Fibroblast of pulmonary artery (primary cell): ENCODE results near the gene CCDC50.

Experiments used
- DNase-seq: peaks from one replicate; pipeline ENCODE4 v3.0.0-alpha.2; 2010; ENCODE audit warnings: low read depth
- H3K4me3 ChIP-seq: replicated peaks from 2 replicates; pipeline ENCODE4 v1.5.1; 2011; ENCODE audit warnings: low read depth, mild to moderate bottlenecking, control low read depth, low read length, moderate library complexity
- CTCF ChIP-seq: IDR thresholded peaks from 2 replicates; pipeline ENCODE4 v1.5.1; 2011; ENCODE audit warnings: mild to moderate bottlenecking, control low read depth, low read length, inconsistent platforms; ENCODE audit errors: missing control alignments

The CCDC50 gene

GRCh38 chr3:191316876-191317603, 12.2 kb upstream of the CCDC50 start:
- no peak for TF ChIP-seq CTCF
- DNase-seq = no peak
- no peak overlapping the region for H3K4me3 ChIP-seq

- TF ChIP-seq CTCF = no peak
- no peak overlapping the region for H3K4me3 ChIP-seq
- DNase-seq = no peak
Measured at GRCh38 chr3:191320316-191320715, 8.9 kb upstream of the CCDC50 start.

- no peak for DNase-seq
- no peak for TF ChIP-seq CTCF
- no peak overlapping the region for H3K4me3 ChIP-seq
Measured at GRCh38 chr3:191321019-191321767, 8.0 kb upstream of the CCDC50 start.

- DNase-seq = no peak
- TF ChIP-seq CTCF = no peak
Measured at GRCh38 chr3:191324936-191325335, 4.3 kb upstream of the CCDC50 start.

GRCh38 chr3:191327526-191327925, 1.7 kb upstream of the CCDC50 start:
- no peak overlapping the region for H3K4me3 ChIP-seq
- no peak for TF ChIP-seq CTCF
- DNase-seq = no peak

More at GRCh38 chr3:191324936-191325335, 4.3 kb upstream of the CCDC50 start:
- no peak overlapping the region for H3K4me3 ChIP-seq

GRCh38 chr3:191328383-191328961, 722 bp upstream of the CCDC50 start:
- peak overlapping the region; percentile 76 for H3K4me3 ChIP-seq
- TF ChIP-seq CTCF = no peak
- no peak for DNase-seq
